RPMI8226 (cell line): ENCODE data around the gene FGF12.
A peak's percentile ranks its signal among the peaks of the same experiment; 100 is the strongest.
"Not testable (repeated sequence)": the region's sequence is repeated elsewhere in the genome, so short reads cannot be mapped to it uniquely, and the experiment has no call there.

Experiments used
- DNase-seq: peaks from one replicate; pipeline ENCODE4 v3.0.0-alpha.2; 2015

Gene FGF12

DNA sequence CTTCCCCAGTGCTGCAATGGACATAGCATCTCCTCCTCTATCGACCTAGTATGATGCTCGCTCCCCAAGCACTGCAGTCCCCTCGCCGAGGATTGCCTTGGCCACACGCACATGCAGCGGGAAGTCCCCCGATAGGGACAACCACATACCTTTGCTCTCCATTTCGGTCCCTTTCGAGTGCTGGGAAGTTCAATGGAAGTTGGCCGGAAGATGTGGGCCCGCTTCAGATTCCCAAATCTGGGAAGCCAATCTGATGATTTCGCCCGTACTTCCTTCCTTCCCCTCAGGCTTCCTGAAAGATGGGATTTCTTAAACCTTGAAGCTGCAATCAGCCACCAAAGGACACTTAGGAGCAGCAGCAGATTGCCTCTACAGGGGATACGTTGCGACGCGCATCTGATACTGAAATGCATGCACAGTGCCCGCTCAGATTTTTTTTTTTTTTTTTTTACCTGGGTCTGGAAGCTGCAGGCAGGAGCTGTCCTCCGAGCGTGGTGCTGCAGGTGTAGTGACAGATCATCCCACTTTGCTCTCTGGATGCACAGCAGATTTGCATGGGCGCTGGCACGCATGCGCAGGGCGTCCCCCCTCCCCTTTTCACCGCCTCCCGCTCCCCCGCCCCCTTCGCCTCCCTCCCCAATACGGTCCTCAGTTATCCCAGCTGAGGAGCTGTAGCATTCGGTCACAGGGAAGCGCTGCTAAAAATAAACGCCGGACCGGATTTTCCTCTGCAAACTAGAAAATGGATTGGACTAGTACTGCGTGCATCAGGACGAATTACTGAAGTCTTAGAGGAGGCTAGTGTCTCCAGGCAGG, at the start of gene FGF12:
Gene FGF12 (minus strand): TSS at position 510 of the 816 bp plus-strand sequence.
- DNase-seq, result peak; percentile 52

DNA sequence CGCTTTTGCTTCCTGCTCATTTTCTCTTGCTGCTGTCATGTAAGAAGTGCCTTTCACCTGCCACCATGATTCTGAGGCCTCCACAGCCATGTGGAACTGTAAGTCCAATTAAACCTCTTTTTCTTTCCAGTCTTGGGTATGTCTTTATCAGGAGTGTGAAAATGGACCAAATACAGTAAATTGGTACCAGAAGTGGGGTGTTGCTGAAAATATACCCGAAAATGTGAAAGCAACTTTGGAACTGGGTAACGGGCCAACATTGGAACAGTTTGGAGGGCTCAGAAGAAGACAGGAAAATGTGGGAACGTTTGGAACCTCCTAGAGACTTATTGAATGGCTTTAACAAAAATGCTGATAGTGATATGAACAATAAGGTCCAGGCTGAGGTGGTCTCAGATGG, 47.0 kb upstream of the FGF12 start:
- DNase-seq, result not testable (repeated sequence)

DNA sequence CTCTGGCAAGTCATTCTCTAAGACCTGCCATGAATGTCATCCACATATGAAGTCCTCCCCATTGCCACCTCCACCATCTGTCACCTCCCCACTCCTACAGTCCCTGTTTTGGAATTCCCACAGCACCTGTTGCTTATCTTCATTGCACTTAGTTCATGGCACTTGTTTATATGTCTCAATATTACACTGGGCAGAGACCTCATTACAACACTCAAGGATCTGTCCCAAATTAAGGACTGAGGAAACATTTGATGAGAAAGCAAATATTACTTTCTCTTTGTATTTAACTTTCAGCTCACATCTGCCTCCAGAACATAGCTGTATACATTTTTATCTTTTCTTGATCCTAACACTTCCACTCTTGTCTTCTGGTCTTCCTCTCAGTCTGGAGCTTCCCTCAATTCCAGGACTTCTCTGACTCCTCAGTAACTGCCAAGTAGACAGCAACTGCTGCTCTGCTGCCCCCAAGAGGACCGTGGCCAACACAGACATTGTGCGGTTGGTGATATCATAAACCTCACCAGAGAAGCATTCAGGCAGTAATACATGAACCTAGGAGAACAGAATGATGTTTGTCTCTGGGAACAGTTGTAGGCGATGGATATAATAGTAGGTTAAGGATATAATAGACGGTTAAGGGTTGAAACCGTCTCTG, 45.0 kb upstream of the FGF12 start:
- peak; percentile 21 for DNase-seq

DNA sequence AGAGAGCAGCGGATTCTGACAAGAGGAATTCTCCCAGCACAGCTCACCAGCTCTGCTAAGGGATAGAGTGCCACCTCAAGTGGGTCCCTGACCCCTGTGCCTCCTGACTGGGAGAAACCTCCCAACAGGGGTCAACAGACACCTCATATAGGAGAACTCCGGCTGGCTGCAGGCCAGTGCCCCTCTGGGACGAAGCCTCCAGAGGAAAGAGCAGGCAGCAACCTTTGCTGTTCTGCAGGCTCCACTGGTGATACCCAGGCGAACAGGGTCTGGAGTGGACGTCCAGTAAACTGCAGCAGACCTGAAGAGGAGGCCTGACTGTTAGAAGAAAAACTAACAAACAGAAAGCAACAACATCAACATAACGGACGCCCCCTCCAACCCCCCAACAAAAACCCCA, 31.3 kb upstream of the FGF12 start:
- no peak for DNase-seq

DNA sequence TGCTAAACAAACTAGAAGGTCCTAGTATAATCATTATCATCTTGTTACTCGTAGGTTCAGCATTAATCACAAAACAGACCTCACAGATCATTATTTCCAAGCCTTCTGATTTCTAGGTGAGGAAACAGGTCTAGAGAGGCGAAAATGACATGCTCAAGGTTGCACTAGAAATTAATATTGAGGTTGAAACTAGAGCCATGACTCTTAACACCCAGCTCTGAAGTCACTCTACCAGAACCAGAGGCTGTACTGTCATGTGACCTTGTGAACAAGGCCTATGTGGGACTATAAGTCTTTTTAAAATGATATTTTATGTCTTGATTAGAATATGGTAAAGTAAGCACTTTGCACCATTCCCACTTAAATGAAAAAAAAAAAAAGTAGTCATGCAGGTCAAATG, 23.8 kb upstream of the FGF12 start:
- no peak for DNase-seq

DNA sequence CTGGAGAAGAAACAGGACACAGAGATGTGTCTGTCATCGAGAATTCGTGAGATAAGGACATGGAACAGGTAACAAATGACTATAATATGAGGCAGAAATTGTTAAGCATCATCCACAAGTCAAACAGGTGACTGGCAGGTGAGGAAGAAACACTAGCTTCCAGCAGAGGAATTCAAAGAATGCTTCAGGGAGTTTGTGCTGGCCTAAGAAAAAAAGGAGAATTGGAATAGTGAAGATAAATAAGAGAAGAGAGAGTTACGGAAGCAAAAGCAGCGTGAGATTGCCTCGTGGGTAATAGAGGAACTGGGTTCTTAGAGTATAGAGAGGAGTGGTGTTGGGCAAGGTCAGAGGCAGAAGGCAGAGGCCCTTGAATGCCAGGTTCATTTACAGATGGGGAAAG, 22.9 kb upstream of the FGF12 start:
- DNase-seq, result no peak

DNA sequence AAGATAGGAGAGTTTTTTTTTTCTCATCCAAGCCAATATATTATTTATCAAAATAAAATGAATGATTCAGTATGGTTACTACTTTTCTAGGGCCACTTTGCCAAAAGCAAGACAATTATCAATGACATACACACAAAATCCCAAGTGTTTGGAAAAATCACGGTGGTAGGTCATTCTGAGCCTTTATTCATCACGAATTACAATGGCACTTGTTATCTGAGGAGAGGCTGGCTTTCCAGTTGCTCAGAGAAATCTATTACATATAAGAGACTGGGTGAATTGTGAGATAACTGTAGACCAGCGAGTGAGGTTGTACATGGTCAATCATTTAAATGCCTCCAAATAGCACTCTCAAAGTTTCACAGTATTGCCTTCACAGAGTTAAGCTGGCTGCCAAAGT, 20.4 kb upstream of the FGF12 start:
- DNase-seq, result no peak

DNA sequence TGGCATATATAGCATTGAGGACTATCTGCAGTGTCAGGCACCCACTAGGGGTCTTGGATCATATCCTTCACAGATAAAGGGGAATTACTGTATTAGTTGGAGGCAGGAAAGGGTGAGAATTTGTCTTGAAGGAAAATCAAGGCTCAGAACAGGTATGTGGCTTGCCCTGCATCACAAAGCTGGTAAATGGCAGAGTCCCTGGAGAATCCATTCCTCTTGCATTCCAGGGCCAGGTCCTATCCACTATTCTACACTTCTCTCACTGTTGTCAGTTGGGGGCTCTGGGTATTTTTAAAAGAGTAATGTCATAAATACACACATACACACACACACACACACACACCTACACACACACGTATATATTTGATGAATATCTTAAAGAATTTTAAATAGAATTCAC, 19.8 kb upstream of the FGF12 start:
- no peak for DNase-seq

DNA sequence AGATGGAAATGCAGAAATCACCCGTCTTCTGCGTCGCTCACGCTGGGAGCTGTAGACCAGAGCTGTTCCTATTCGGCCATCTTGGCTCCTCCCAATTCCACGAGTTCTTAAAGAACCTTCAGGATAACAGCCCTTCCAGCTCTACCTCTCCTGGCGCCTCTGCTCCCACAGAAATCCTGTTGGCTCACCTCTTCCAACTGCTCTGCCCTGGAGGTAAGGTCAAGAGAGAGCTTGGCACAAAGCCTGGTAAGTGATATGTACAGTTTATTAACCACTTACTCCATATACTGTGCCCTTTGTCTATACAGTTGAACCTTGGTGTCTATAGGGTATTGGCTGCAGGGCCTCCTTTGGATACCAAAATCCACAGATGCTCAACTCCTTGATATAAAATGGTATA, 17.8 kb upstream of the FGF12 start:
- no peak for DNase-seq

DNA sequence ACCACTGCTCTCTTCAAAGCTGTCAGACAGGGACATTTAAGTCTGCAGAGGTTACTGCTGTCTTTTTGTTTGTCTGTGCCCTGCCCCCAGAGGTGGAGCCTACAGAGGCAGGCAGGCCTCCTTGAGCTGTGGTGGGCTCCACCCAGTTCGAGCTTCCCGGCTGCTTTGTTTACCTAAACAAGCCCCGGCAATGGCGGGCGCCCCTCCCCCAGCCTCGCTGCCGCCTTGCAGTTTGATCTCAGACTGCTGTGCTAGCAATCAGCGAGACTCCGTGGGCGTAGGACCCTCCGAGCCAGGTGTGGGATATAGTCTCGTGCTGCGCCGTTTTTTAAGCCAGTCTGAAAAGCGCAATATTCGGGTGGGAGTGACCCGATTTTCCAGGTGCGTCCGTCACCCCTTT, 17.3 kb upstream of the FGF12 start:
- not testable (repeated sequence) for DNase-seq

DNA sequence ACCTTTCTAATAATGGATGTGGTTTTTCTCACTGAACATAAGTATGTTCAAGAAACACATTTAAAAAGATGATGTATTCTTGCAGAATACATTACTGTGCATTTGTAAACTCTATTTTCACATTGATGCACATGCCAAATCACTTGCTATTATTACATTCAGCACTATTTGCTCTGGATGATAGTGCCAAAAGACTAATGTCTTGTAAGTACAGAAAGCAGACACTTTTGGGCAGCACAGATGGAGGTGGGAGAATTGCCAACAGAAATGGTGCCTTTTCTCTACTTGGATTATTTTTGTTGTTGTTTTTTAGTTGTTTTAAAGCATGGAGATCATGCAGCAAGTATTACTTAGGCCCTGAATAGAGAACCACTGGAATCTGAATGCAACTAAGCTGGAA, 10.2 kb upstream of the FGF12 start:
- DNase-seq, result no peak

DNA sequence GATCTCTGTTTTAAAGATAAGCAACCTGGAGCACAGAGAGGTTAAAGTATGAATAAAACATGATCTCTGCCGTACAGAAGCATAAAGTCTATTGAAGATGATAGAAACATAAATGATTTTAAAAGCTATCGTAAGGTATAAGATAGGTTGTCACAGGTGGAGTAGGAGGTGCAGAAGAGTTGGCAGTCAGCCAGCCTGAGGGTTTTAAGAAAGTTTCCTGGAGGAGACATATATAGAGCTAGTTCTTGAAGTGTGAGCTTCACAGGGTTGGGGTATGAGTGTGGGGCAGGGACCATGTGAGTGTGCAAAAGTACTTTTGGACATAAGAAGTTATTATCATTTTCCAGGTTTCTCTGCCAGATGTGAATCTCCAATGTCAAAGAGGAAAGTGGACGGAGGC, 3.9 kb upstream of the FGF12 start:
- peak; percentile 8 for DNase-seq

DNA sequence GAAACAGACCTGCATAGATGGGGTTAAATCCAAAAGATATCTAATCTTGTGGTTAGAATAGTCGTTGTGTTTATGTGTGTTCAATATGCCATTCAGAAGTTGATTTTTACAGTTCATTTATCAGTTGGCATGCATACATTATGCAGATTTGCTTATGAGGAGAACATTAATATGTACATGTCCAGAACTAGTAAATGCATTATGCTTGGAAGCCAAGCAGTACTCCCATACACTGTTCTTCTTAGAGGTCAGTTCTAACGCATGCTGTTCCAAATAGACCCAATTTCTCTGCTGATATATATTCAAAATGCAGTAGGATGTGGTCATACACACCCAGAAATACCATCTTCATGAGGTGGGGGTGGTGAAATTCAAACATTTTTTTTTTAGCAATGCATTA, 956 bp downstream of the FGF12 start:
- DNase-seq, result no peak

DNA sequence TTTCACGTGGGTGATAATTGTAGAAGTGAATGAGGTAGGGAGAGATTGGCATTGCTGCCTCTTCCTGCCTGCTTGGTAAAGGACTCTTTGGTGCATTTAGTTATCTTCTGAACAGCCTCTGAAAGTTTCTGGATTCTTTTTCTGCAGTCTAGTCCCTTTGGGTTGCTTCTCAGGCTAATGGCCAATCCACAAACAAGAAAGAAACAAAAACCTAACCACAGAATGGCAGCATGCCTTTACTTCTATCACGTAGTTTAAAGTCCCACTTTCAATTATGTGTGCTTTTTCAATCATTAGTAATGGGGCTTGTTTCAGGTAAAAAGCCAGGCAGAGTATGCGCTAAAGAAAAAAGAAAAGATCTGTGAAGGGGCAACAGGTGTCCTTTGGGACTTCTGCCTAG, 7.4 kb downstream of the FGF12 start:
- DNase-seq, result no peak

DNA sequence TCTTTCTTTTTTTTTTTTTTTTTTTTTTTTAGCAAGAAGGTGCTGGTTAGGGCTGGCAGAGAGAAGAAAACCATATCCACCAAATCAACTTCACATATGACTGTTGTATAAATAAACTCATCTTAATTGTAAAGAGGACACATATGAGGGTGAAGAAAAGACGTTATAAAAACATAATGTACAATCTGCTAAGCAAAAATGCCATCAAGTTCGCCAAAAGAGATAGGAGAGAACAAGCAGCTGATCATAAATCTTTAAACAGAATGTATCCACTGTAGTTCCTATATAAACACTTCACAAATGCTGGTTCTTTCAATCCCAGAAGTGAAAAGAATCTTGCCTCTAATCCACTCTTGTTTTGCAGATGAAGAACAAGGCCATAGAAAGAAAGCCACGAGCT, 9.2 kb downstream of the FGF12 start:
- no peak for DNase-seq

DNA sequence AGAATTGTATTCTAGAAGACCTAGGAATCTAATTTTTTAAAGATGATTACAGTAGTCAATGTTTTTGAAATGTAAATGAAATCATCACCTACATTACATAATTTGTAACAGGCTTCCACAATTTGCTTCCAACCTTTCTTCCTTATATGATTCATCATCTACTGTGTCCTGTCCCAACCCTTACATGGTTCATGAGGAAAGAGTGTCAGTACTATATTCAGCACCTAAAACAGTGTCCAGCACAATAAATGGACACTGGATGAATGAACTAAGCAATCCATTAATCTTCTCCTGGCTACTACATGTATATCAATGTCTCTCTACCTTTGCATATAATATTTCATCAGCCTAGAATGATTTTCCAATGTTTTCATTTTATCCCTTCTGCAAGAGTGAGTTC, 12.2 kb downstream of the FGF12 start:
- no peak for DNase-seq

DNA sequence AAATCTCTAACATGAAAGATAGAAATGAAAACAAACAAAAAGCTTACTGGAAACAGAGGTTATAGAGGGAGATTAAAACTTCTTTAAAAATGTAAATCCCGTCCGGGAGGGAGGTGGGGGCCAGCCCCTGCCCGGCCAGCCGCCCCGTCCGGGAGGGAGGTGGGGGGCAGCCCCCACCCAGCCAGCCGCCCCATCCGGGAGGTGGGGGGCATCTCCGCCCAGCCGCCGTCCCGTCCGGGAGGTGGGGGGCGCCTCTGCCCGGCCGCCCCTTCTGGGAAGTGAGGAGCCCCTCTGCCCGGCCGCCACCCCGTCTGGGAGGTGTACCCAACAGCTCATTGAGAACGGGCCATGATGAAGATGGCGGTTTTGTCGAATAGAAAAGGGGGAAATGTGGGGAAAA, 16.2 kb downstream of the FGF12 start:
- DNase-seq, result not testable (repeated sequence)

DNA sequence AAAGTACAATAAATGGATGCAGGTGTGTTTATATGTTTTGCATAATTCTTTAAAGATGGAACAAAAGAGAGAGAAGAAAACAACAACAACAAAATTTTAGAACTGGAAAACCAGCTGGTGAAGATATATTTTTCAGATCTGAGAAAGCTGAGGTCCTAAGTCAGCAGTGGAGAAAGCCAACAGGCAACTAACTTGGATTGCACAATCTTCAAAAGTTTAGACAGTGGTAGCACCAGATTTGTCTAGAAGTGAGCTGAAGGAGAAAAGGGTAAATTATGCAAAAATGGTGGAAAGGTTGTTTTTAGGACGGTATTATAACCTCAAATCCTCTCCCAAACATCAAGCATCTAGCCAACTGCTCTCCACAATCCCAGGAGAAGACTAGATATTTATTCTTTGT, 17.0 kb downstream of the FGF12 start:
- no peak for DNase-seq

DNA sequence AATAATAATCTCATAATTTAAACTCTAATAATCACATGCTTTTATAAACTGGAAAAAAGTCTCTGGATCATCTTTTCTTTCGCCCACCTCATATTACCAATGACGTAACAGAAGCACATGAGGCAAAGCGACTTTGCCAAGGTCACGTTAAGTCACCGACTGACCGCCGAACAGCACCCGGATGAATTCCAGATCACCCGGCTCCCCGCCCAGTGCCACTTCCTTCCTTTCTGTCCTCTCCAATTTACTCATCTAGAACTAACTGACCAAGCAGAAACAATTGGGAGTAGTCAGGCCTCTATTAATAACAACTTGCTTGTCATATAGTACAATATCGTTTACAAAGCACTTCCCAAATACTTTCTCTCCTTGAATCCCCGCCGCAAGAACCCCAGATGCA, 21.1 kb downstream of the FGF12 start:
- DNase-seq, result no peak

DNA sequence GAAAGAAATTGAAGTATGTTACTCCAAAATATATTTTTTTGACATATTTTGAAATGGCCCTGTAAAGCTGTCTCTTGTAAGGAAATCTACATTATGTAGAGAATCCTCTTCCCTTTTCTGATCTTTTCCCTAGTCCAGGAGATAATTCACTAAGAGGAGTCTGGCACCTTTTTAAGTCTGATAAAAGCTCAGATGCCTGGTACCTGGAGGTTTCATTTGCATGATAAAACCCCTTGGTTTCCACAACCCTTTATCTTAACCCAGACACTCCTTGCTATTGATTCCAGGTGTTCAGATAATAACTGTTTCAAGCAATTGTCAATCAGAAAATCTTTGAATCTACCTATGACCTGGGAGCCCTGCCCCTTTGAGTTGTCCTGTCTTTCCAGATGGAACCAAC, 26.5 kb downstream of the FGF12 start:
- DNase-seq, result no peak

DNA sequence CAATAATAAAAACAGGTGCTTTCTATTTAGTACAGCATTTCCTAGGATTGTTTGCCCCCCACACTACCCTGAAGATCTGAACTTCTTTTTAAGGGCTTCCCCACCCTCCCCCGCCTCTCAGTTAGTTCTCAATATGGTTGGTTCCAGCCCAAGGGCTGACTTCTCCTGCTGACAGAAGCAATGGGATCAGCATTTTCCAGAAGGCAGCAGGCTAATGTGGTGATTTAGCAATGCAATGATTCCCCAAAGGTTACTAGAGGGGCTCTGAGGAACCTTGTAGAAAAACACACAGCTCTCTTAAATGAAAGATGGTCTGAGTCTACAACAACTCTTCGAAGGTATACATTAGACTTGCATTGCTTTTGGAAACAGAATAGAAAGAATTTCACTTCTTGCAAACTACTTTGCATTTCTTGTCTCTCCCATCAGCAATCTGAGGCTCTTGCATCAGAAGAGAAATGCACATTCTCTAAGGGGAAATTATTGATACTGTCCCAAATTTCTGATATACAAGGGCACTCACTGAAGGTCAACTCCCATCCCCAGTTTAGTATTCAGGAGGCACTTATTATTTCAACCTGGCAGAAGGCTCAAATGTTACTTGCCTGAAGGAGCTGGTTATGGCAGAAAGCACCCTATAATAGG, 30.3 kb downstream of the FGF12 start:
- no peak for DNase-seq

DNA sequence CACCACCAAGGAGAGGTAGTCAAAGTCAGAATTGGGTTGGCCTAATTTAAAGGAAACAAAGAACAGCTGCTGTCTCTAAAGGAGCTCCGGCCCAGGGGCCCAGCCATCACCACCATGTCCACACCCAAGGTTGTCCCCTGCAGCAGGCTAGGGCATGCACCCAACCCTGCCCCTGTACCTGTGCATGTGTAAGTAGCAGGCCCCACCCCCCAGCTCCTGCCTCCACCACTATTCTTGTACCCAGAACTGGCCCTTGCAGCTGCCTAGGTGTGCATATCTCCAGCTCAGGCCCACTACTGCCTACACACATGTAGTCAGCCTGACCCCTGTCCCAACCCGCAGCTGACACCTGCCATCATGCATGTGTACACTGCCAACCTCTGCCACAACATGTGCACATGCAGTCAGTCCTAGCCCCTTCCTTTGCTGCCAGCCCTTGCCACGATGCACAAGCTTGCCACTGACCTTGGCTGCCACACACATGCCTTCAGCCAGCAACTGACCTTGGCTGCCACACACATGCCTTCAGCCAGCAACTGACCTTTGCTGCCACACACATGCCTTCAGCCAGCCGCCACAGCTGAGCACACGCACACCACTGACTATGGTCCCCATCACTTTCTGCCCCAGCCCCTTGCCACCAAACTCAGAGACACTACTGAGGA, 39.7 kb downstream of the FGF12 start:
- DNase-seq, result no peak

DNA sequence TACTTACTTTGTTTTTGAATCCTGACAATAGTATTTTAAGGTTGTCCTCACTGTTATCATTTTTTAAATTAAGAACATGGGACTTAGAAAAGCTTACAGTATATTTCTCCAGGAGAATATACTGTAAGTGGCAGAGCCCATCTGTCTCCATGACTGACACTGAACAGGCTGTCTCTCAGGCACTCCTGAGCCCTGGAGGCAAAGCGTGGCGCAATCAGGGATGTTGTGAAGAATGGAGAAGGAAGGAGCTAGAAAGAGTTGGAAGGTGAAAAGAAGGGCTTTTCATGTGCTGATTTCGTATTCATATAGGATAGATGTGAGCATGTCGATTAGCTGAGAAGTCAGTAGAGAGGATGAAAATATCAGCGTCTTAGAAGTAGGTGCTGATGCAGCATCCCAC, 41.5 kb downstream of the FGF12 start:
- no peak for DNase-seq

DNA sequence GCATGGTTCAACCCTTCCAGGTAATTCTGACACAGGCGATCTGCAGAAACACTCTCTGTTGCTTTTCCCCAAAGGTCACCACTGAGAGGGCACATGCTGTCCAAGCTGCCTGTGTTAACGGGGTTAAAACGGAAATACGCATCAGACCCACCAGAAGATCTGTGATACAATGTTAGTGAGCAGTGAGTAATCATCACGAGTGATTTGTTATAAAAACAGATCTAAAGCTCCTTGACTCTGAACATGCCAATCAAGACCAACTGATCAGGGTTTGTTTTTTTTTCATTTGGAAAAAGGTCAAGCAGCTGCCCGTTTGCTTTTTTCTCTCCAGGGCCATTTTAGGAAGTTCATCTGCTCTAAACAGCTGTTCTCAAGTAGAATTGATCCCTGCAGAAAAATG, 43.2 kb downstream of the FGF12 start:
- no peak for DNase-seq
